B cell (primary cell): ENCODE measurements around the gene NPAS2. TPM values are rescaled to one million over a fixed set of nuclear protein-coding genes. Genes with fewer than 3 reads are reported as not detected.

ENCODE experiments used
- ATAC-seq: fragments of 200-7000 bp; cut with Tn5 transposase; one replicate; pipeline ENCODE4 v1.10.0; 2021; ENCODE audit warnings: low read depth, mild to moderate bottlenecking, moderate number of reproducible peaks, moderate library complexity
- CTCF ChIA-PET: fragments of 350-600 bp; sonication (Branson Sonifier 250); formaldehyde crosslinking; loops from one replicate; lab custom pipeline; 2021; ENCODE audit warnings: antibody characterized with exemption, inconsistent platforms; lab: Charles Lee
- POLR2A ChIA-PET: fragments of 350-600 bp; sonication (Branson Sonifier 250); formaldehyde crosslinking; loops from one replicate; lab custom pipeline; 2021; ENCODE audit warnings: antibody characterized with exemption; lab: Charles Lee
- DNase-seq: peaks from one replicate; pipeline ENCODE4 v3.0.0; 2013
- H2AFZ ChIP-seq: 2 replicates; pipeline ENCODE4 v1.6.1; 2012; ENCODE audit warnings: mild to moderate bottlenecking, low read depth, low read length; ENCODE audit not compliant: insufficient read depth, poor library complexity, severe bottlenecking
- H3K27ac ChIP-seq, 2 donors: 1 replicate in 1 of 2; 2 replicates in 1 of 2; pipeline ENCODE4 v1.5.1; 2012 to 2013; ENCODE audit warnings: low read length in 2 of 2, mild to moderate bottlenecking in 2 of 2, moderate library complexity in 1 of 2
- H3K27me3 ChIP-seq, 4 experiments: fragments of 200-600 bp in 1 of 4; sonication (generic) in 1 of 4; replicated peaks in 1 of 4; 1 replicate in 2 of 4; 2 replicates in 2 of 4; pipeline versions ENCODE4 v1.6.1 to v1.7.0; 2013 to 2016; ENCODE audit warnings: low read length in 3 of 4, mild to moderate bottlenecking in 2 of 4, mixed read lengths in 1 of 4, moderate library complexity in 1 of 4; ENCODE audit not compliant: insufficient read depth in 4 of 4, control insufficient read depth in 3 of 4; ENCODE audit errors: control extremely low read depth in 1 of 4
- H3K36me3 ChIP-seq, 2 experiments: replicated peaks in 1 of 2; 1 replicate in 1 of 2; 2 replicates in 1 of 2; pipeline versions ENCODE4 v1.6.1 to v1.7.1; 2013; ENCODE audit warnings: low read length in 1 of 2; ENCODE audit not compliant: insufficient read depth in 2 of 2, control insufficient read depth in 1 of 2; ENCODE audit errors: control extremely low read depth in 1 of 2, extremely low read depth in 1 of 2
- H3K4me1 ChIP-seq, 2 donors: fragments of 200-600 bp in 1 of 2; sonication (generic) in 1 of 2; 1 replicate in 1 of 2; 2 replicates in 1 of 2; pipeline versions ENCODE4 v1.5.1 to v1.6.1; 2013 to 2017; ENCODE audit warnings: low read length in 2 of 2; ENCODE audit not compliant: control insufficient read depth in 2 of 2, insufficient read depth in 2 of 2
- H3K4me2 ChIP-seq: replicated peaks from 2 replicates; pipeline ENCODE3; 2012; ENCODE audit warnings: mild to moderate bottlenecking, low read depth, low read length; ENCODE audit not compliant: poor library complexity, severe bottlenecking
- H3K4me3 ChIP-seq, 5 experiments: fragments of 200-600 bp in 1 of 5; sonication (generic) in 1 of 5; 1 replicate in 3 of 5; 2 replicates in 2 of 5; pipeline versions ENCODE4 v1.5.1 to v1.7.0; 2011 to 2016; ENCODE audit warnings: low read length in 4 of 5, mild to moderate bottlenecking in 4 of 5, low read depth in 2 of 5, control low read depth in 1 of 5, moderate library complexity in 1 of 5; ENCODE audit not compliant: insufficient read depth in 1 of 5; ENCODE audit errors: control extremely low read depth in 1 of 5, extremely low read depth in 1 of 5
- H3K79me2 ChIP-seq: fragments of 200-600 bp; sonication (generic); one replicate; pipeline ENCODE4 v1.6.0; 2016; ENCODE audit warnings: low read length; ENCODE audit not compliant: control insufficient read depth, insufficient read depth
- H3K9ac ChIP-seq: fragments of 200-600 bp; sonication (generic); 2 replicates; pipeline ENCODE4 v1.6.1; 2017; ENCODE audit warnings: mild to moderate bottlenecking, low read length, moderate library complexity
- H3K9me3 ChIP-seq, 3 donors: one replicate each; pipeline versions ENCODE4 v1.6.1 to v1.7.1; 2013; ENCODE audit warnings: low read length in 2 of 3; ENCODE audit not compliant: control insufficient read depth in 2 of 3, insufficient read depth in 1 of 3; ENCODE audit errors: control extremely low read depth in 1 of 3
- H4K20me1 ChIP-seq: 2 replicates; pipeline ENCODE4 v1.6.0; 2012; ENCODE audit warnings: mild to moderate bottlenecking, low read length; ENCODE audit not compliant: insufficient read depth, control insufficient read depth, poor library complexity, severe bottlenecking
- H3K27ac Mint-ChIP-seq: one replicate; pipeline ENCODE4 v1.8.0; 2021; ENCODE audit warnings: mixed read lengths
- H3K27me3 Mint-ChIP-seq: one replicate; pipeline ENCODE4 v1.8.0; 2021; ENCODE audit warnings: mixed read lengths
- H3K4me1 Mint-ChIP-seq: one replicate; pipeline ENCODE4 v1.8.0; 2021; ENCODE audit warnings: mixed read lengths
- H3K4me3 Mint-ChIP-seq: one replicate; pipeline ENCODE4 v1.8.0; 2021; ENCODE audit warnings: mixed read lengths
- H3K9me3 Mint-ChIP-seq: one replicate; pipeline ENCODE4 v1.8.0; 2022; ENCODE audit warnings: mixed read lengths; ENCODE audit not compliant: insufficient read depth
- CTCF ChIP-seq: fragments of 200-600 bp; IDR thresholded peaks from one replicate; pipeline ENCODE4 v1.8.0; 2022; ENCODE audit warnings: antibody characterized with exemption, mild to moderate bottlenecking
- EZH2 ChIP-seq: IDR thresholded peaks from 2 replicates; pipeline ENCODE4 v1.6.1; 2012; ENCODE audit warnings: borderline replicate concordance, low read depth, mild to moderate bottlenecking, moderate library complexity, low read length; ENCODE audit not compliant: insufficient read depth, poor library complexity, severe bottlenecking
- WGBS: methylation state at CpG from one replicate; pipeline ENCODE4 v1.1.5; 2013; ENCODE audit warnings: missing lambda C conversion rate; ENCODE audit not compliant: insufficient coverage; 5-methylcytosine and 5-hydroxymethylcytosine counted together
- intact Hi-C: fragments of 100-400 bp; cut with micrococcal nuclease; formaldehyde crosslinking; loops from one replicate; pipeline ENCODE4 v1.10.0; 2022
- polyA plus RNA-seq: library from polyadenylated mRNA; depleted of rRNA; stranded (reverse); fragments of >200 nt; gene quantifications from 2 replicates; pipeline ENCODE4 v1.2.3, GENCODE V29; 2012
- total RNA-seq, 2 donors: library from RNA; stranded (reverse); fragments of 120-200 nt in 1 of 2; gene quantifications; 1 replicate in 1 of 2; 2 replicates in 1 of 2; pipeline versions ENCODE4 v1.2.3 to v1.2.4, GENCODE V29; 2013 to 2022

Gene NPAS2
- total and polyA plus RNA-seq, 2 donors (not counting 1 experiment from before 2014, with no cell fraction given): not detected

- H3K4me3 ChIP-seq: no peak overlapping the region
- H3K4me2 ChIP-seq: no peak overlapping the region
- no peaks in the 10 kb centered on the region for H4K20me1 ChIP-seq
- no peak overlapping the region for H3K9ac ChIP-seq
- ATAC-seq (no peak), DNase-seq (no peak)
- Mint-ChIP-seq H3K27ac (no peak overlapping the region), H3K27me3 (peaks cover 3% of the 10 kb centered on the region), H3K4me3 (no peak overlapping the region), H3K4me1 (peaks cover 5% of the 10 kb centered on the region), H3K9me3 (no peaks in the 10 kb centered on the region)
- H3K79me2 ChIP-seq: no peaks in the 10 kb centered on the region
- no peak overlapping the region for H2AFZ ChIP-seq
- no peaks in the 10 kb centered on the region for H3K36me3 ChIP-seq
- peaks cover 0 to 11% of the 10 kb centered on the region in 2 donors for H3K4me1 ChIP-seq
- H3K9me3 ChIP-seq: peaks cover 0 to 8% (median 0%) of the 10 kb centered on the region in 3 donors
- ChIA-PET POLR2A (no interaction called here), CTCF (no interaction called here)
- H3K27me3 ChIP-seq: no peaks in the 10 kb centered on the region
- 92% methylated on average over 23 of the region's 28 CpGs for whole genome bisulfite sequencing
- no peak overlapping the region for H3K27ac ChIP-seq
- intact Hi-C loops: no loop called here
- TF ChIP-seq EZH2 (no peak), CTCF (no peak)
These were observed 175.6 kb downstream of the NPAS2 start for GRCh38 chr2:100995309-100996075.

- ATAC-seq (no peak), DNase-seq (no peak)
- POLR2A ChIA-PET: no interaction called here
- H3K9me3 Mint-ChIP-seq: no peaks in the 10 kb centered on the region
- intact Hi-C loops: no loop called here
- CTCF ChIA-PET: interaction anchor here (2.0 kb wide), 1 partner anchor 12 kb away, joined by 5 read pairs; no protein-coding TSS in a partner anchor
- peaks cover 9% of the 10 kb centered on the region for H3K4me1 Mint-ChIP-seq
- H3K27ac ChIP-seq: no peak overlapping the region
- H3K27me3 ChIP-seq: no peaks in the 10 kb centered on the region
- H3K9me3 ChIP-seq: peaks cover 0 to 7% (median 0%) of the 10 kb centered on the region in 3 donors
- peaks cover 3 to 6% of the 10 kb centered on the region in 2 donors for H3K4me1 ChIP-seq
- no peak overlapping the region for H3K9ac ChIP-seq
- no peaks in the 10 kb centered on the region for H4K20me1 ChIP-seq
- TF ChIP-seq EZH2: no peak
- no peak for TF ChIP-seq CTCF
- no peaks in the 10 kb centered on the region for H3K27me3 Mint-ChIP-seq
- peaks cover 6% of the 10 kb centered on the region for H3K79me2 ChIP-seq
- no peak overlapping the region for H2AFZ ChIP-seq
- no peak overlapping the region for H3K27ac Mint-ChIP-seq
- no peak overlapping the region for H3K4me3 Mint-ChIP-seq
- no peak overlapping the region for H3K4me2 ChIP-seq
- H3K36me3 ChIP-seq: no peaks in the 10 kb centered on the region
- 80% methylated on average over 1 of the region's 5 CpGs for WGBS
- no peak overlapping the region for H3K4me3 ChIP-seq
These were observed 177.7 kb downstream of the NPAS2 start for GRCh38 chr2:100997509-100998234.
